Dermis blood vessel endothelial cell (primary cell): ENCODE measurements around the gene FRK. TPM values are rescaled to one million over a fixed set of nuclear protein-coding genes. Genes with fewer than 3 reads are reported as not detected.
A peak's percentile ranks its signal among the peaks of the same experiment; 100 is the strongest.
"Not testable (repeated sequence)": the region's sequence is repeated elsewhere in the genome, so short reads cannot be mapped to it uniquely, and the experiment has no call there.

Experiments used
- DNase-seq: peaks from one replicate; pipeline ENCODE4 v3.0.0; 2010
- total RNA-seq: library from RNA; depleted of rRNA; stranded (reverse); fragments of >200 nt; gene quantifications from 2 replicates; pipeline ENCODE4 v1.2.3, GENCODE V29; 2014

FRK gene
- total RNA-seq, 1 donor from 2014 or later: 0.17 TPM

DNA sequence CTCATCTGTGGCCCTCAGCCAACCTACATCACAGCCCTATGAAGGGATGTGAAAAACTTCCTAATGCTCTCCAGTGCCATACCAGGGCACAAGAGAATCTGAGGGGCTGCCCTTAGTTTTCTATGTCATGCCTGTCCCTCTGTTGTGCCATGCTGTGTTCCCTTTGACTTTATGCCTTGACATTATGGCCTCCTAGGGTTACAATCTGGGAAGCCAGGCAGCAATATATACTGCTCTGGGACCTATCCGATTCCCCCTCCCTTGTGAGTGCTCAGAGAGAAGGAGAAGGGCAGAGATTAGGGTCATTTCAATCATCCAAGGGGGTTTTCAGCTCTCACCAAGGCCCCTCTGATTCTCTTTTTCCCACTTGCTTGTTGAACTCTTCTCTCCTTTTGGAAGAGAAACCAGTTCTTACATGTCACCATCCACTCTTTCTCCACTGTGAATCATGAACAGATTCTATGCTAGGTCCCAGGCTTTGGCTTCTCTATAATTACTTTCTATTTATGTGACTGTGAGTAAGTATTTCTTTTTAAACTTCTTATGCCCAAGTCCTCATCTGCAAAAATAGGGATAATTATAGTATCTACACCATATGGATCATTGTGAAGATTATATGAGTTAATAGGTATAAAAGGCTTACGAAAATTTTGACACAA, 14.2 kb upstream of the FRK start:
- no peak for DNase-seq

DNA sequence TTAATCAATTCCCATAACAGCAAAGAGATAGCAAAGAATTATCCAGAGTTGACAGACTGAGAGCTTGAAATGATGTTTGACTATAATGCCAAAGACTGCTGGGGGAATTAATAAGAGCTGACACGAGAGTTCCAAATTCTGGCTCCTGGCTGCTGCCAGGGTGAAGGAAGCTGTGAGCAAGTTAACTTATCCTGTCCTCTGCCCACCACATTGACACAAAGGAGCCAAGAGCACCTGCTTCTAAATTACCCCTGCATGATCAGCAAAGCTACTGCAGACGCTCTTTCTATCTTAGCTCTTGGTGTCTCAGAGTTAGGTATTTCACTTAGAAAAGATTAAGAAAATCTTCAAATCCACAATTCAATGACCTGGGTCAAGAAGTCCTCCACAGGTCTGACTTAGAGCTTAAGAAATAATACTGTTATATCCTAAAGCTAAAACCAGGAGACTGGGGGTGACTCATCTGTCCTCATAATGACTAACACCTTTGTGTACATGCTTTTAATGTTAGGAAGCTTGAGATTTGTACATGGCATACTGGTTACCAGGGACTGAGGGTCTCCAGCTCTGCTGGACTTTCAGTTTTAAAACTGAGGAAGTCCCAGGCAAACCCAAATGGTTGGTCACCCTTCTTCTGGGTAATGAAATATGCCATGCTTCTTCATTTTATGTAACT, 13.2 kb upstream of the FRK start:
- DNase-seq: no peak

DNA sequence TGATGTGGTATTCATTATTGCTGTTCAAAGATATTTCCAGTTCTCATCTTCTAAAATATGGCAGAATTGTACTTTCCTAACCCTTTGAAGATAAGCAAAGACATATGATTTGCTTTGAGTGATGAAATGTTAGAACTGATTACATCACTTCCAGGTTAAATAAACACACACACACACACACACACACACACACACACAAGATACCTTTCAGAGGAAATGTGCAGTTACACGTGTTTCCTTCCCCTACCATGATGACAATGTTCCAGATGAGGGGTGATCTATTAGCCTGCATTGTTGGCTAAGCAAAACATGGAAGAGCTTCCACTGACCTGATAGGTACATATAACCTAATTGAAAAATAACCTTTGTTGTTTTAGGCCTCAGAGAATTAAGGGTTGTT, 11.7 kb upstream of the FRK start:
- DNase-seq: peak; percentile 26

DNA sequence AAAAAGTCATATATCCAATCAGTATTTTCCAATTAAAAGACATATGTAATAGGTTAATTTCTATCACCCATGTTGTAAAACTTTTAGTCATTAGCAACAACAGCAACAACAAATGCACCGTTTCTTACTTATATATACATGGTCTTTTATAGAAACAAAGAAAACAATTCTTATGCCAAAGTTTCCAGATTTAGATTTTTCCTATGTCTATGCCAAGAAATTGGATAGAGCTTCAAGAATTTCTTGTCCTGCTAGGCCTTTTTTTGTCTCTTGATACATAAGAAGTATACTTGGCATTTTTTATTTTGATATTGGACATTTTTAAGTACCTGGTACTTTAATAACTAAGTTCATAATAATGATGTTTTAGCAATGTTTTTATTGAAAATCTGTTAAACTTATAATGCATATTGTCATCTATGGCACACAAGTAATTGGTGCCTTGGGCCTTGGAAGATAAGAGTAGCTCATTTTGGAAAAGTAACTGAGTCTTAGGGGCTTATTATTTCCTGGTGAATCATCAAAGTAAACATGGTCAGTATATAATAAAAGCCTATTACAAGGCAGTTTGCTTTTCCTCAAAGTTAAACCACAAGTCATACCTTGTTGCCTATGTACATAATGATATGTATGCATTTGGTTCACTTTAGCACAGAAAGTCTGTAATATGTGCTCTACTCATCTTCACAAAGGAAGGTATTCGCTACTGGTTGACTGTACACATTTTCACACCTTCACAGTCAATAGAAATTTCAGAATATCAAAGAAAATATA, 10.1 kb upstream of the FRK start:
- DNase-seq: no peak

DNA sequence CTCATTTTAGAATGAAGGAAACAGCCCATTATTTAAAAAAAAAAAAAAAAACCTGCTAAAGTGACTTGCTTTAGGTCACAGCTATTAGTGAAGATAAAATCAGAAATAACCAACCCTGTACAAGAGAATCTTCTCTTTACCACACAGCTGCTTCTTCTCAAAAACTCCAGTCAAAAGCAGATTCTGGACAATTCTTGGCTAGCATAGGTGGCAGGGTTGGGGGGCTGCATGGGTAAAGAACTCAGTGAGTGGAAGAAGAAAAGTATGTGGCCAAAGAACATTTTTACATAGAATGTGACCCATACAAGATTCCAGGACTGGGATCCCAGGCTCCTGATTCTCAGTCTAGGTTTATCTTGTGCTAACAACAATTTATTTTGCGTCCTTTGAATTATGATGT, 9.4 kb upstream of the FRK start:
- DNase-seq: no peak

DNA sequence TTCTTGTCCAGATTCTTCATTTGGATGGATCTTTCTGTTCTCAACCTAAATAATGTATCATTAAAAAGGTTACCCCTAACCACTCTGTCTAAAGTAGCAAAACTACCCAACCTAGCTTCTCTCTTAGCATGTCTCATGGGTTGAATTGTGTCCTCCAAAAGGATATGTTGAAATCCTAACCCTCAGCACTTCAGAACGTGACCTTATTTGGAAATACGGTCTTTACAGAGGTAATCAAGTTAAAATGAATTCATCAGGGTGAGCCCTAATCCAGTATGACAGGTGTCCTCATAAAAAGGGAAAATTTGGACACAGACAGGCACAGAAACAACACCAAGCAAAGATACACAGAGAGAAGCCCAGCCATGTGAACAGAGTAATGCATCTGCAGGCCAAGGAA, 6.1 kb upstream of the FRK start:
- DNase-seq: no peak

DNA sequence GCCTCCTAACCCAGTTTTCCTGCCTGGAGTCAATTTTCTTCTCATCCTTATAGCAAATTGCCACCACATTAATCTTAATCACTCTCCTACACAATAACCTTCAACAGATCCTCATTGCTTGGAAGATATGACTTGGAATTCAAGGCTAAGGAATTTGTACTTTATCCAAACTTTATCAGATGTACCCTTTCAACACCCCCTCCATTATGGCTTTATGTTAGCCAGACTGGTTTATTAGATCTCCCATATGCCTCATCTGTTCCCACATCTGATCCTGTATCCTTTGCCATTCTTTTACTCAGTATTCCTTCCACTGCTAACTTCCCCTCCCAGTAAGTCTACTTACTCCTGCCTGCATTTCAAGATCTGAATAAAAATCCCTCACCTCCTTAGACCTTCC, 4.0 kb upstream of the FRK start:
- DNase-seq: no peak

DNA sequence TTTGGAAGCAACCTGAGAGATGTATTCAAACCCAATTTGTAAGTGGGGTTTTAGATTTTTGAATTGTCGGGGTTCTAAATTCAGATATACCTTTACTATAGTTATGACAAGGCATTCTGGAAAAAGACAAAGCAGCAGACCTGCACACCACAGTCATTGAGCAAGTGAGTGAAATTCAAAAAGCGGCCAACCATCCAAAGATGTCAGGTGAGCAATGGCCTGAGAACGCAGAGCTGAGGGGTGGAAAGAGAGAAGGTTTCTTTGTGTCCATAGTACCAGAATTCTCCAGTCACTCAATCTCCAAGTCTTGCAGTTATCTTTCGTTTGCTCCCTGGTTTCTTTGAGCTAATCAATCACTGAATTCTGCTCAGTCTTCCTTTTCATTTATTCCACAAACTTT, 1.8 kb upstream of the FRK start:
- DNase-seq: no peak

DNA sequence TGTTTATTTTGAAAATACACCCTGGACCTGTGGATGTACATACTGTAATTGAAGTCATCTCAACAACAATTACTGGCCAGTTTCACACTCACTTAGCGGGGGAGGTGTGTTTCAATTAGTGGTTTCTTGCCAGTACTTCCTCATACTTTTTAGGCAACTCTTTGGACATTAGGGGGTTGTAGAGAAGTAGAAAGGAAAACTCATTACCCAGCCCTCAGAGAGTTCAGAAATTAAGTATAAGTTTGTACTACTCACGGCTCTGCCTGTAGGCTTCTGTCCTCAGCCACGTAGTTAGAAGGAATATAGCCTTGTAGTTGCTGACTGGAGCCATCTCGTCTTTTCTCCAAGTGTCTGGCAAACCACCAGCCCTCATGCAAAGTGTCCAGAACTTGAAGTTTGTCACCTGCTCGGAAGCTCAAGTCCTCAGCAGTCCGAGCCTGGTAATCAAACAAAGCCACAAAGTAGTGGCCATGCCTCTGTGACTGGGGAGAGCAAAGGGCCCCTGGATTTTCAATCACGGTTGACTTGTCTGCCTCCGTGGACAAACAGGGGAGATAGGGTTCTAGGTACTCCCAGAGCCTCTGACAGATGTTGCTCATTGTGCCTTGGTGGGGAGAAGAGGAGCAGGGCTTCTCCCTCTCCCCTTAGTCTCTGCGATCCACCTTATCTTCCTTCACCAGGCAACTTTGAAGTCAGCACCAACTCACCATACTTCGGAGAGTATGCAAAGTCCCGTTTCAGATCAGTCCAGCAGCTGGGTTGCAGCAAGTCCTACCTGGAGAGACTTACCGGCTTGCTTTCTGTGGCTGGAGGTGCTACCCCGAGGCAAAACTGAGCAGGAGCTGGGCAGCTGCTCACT, 749 bp downstream of the FRK start:
- no peak for DNase-seq

DNA sequence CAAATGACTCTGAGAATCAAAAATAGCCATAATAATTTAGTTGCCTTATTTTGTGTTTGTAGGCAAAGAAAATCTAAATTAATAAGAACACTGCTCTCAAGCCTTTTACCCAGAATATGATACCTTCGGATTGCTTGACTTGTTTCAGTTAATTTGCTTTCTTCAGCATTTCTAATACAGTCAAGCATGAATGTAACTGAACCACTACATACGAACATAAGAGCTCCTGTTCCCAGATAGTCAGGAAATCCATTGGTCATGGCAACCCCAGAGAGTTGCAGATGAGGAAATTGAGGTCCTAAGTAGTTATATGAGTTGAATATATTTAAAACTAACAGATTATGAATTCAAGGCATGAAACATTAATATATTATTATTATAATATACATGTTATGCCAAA, 2.9 kb downstream of the FRK start:
- no peak for DNase-seq

DNA sequence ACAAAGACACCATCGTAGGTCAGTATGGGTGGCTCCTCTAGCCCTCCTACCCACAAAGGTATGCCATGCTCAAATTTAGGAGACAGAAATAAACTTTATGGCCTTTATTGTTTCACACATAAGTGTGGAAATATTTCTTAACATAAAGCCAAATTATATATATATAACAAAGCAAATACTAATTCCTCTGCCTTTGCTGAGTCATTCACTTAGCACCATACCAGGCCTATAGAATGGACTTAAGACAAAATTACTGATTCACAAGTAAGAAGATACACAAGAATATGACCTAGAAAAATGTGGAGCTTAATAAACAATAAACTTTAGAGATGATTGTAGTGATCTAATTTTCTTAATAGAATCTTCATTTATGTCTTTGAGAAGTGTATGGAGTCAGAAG, 5.2 kb downstream of the FRK start:
- no peak for DNase-seq

DNA sequence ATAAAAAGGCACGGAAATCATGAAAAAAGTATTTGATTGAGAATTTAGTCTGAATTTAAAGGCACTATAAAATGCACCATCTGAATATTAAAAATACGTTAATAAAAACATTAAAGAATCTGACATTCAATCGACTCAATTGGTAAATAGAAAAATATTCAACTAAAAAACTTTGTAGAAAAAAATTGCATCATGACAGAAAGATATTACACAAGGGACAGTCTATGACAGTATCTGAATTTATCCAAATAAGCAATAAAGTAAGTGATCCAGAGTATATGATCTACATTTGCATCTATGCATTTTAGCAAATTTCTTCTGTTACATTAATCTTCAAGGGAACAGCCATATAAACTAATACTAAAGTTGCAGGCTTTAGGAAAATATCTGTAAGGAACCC, 9.4 kb downstream of the FRK start:
- no peak for DNase-seq

DNA sequence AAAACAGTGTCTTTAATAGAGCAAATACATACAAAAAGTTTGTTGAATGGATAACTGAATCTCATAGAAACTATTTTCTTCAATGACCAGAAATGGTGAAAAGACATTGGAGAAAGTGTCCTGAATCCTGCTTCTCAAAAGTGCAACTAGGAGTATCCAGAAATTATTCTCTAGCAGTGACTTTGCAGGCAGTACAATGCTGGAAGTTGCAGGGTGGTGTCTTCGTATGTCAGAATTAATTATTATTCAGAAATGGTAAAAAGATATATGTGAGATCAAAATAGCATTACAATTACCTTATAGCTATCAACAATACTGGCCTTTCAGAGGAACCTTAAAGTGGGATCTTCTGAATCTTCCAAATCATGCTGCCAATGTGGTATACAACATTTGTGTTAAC, 10.0 kb downstream of the FRK start:
- DNase-seq: no peak

DNA sequence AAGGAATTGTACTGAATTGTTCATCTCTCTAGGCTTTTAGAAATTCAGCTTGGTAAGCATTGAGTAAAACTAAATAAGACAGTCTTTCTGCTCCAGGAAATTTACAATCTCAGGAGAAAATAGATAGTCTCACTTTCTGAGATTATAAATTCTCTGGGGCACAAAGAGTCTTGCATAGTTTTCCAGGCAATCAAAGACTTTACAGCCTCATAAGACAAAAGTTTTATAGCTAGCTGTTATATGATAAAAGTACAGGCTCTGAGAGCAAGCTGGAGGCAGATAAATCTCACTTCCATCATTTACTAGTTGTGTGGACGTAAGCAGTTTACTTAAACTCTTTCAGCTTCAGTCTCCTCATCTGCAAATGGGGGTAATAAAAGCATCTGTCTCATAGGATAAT, 11.4 kb downstream of the FRK start:
- DNase-seq: no peak

DNA sequence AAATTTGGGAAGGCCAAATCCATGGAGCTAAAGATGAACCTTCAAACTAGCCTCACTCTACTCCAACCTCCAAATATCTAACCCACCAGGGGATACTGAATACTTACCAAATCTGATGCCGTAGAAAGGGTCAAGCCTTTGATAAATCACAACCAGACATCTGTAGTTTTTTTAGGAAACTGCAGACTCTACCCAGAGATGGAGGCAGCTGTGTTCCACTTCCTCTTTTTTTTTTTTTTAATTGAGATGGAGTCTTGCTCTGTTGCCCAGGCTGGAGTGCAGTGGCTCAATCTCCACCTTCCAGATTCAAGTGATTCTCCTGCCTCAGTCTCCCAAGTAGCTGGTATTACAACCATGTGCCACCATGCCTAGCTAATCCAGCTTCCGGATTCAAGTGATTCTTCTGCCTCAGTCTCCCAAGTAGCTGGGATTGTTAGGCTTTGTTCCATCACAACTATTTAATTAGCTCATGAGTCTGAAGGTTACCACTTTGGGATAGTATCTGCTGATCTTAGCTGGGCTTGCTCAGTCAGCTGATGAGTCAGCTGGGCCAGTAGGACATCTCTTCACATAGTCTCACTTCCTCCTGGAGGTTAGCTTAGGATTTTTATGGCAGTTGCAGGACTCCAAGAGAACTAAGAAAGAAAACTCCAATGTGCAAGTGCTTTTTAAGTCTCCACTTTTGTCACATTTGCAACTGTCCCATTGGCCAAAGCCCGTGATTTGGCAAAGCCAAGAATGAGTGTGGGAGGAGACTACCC, 13.3 kb downstream of the FRK start:
- no peak for DNase-seq

DNA sequence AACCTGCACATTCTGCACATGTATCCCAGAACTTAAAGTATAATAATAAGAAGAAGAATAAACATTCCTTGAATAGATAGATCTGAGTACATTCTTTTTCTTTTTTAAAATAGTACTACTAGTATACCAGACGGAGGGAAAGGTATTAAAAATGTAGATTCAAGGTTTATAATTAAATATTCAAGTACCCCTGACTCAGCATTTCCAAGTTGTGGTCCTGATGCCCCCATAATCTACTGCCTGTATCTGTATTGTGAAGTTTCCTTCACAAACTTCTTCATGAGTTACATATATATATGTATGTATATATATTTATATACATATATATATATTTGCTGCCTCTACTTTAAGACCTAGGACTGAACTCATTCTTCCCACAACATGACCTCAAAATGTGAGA, 14.0 kb downstream of the FRK start:
- DNase-seq: no peak

DNA sequence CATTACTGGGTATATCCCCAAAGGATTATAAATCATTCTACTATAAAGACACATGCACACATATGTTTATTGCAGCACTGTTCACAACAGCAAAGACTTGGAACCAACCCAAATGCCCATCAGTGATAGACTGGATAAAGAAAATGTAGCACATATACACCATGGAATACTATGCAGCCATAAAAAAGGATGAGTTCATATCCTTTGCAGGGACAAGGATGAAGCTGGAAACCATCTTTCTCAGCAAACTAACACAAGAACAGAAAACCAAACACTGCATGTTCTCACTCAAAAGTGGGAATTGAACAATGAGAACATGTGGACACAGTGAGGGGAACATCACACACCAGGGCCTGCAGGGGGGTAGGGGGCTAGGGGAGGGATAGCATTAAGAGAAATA, 14.4 kb downstream of the FRK start:
- DNase-seq: not testable (repeated sequence)

DNA sequence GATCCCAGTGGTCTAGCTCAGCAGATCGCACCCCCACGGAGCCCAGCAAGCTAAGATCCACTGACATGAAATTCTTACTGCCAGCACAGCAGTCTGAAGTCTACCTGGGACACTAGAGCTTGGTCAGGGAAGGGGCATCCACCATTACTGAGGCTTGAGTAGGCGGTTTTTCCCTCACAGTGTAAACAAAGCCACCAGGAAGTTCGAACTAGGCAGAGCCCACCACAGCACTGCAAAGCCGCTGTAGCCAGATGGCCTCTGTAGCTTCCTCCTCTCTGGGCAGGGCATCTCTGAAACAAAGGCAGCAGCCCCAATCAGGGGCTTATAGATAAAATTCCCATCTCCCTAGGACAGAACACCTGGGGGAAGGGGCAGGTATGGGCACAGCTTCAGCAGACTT, 18.8 kb downstream of the FRK start:
- DNase-seq: no peak

DNA sequence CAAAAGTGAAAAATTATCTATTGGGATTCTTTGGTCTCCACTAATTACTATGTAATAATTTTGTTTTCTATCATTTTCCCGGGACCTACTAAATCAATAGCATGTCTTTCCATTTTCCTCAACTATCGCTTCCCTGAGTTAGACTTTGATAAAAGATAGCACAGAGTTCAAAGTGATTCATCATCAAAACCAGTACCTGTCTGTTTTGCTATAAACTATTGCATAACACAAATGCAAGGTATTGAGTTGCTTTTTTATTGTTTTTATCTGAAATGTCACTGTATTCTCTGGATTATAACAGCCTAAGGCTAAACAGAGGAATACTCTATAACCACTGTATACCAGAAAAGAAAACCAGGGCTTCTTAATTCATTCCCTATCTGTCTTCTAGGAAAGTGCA, 19.7 kb downstream of the FRK start:
- no peak for DNase-seq

DNA sequence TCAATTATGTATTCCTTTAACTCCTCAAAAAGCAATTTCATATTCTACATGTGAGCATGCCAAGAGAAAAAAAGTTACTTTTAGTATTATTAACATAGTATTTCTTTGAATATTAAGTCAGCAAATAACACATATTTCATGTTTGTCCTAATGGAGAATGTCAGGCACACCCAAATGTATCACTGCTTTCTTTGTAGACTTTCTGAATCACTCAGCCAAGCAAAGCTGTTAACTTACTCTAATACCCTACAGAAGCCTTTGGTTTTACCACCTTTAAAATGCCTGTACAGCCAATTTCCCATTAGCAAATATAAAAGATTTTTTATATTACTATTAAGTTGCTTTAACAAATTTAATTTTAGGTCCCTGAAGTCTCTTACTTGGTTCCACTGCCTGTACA, 23.8 kb downstream of the FRK start:
- DNase-seq: no peak

DNA sequence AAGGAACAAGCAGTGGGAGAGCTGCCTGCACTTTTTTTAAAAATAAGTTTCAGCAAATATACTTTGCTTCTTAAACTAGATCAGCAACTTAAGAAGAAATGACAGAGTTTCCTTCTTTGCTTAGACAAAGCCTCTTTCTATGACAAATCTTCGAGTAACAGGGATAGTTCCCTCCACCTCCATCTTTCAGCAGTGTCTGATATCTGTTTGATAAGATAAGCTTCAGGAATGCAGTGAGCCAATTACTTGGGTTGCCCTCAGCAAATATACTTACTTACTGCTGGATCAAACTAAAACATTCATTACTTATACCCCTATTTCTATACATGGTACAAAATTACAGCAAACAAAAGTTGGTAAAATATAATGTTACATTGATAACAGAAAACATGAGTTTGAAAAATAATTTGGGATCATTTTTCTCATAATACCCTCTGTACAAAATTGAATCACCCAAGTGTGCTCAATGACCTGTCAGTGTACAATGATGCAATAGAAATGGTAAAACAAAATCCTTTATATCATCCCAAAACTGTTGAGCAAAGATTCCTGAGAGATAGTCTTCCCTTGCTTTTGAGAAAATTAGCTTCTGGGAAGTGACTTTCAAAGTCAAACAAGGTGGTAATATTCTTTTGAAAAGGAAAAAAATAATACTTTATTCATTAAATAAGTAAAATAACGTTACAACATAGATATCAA, 24.5 kb downstream of the FRK start:
- DNase-seq: no peak

DNA sequence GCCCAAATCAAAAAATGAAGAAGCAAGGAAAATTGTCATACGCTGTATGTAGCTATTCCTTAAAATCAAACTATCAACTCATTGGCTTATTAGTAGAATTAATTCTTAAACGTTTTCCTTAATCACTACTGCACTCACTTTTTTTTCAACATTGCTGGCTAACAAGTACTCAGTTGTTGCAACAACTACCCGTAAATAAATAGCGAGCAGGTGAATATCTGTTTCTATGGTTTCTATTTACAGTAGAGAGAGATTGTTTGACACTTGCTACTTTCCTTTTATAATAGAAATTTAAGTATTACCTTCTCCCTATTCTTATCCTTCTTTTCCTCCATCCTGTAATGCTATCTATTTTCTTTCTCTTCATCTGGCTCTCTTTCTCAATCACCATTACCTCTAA, 25.1 kb downstream of the FRK start:
- DNase-seq: no peak
